PFSK-1 (cell line): Measurements from ENCODE around the gene TTPAL.

Experiments
- FOXP2 ChIP-seq: optimal IDR thresholded peaks from 2 replicates; pipeline ENCODE3; 2011; ENCODE audit warnings: borderline replicate concordance, control low read depth, inconsistent platforms; ENCODE audit not compliant: insufficient read depth; ENCODE audit errors: extremely low read length, extremely low read depth
- POLR2AphosphoS5 ChIP-seq: IDR thresholded peaks from 2 replicates; pipeline ENCODE4 v1.6.1; 2012; ENCODE audit warnings: low read depth, mild to moderate bottlenecking, control low read depth, low read length, moderate library complexity
- SIN3A ChIP-seq: IDR thresholded peaks from 2 replicates; pipeline ENCODE4 v1.6.1; 2012; ENCODE audit warnings: mild to moderate bottlenecking, low read length, moderate library complexity, borderline replicate concordance; ENCODE audit not compliant: insufficient read depth
- TAF1 ChIP-seq: IDR thresholded peaks from 2 replicates; pipeline ENCODE4 v1.6.1; 2012; ENCODE audit warnings: low read length, control low read depth, borderline replicate concordance; ENCODE audit not compliant: insufficient read depth
- TF ChIP-seq, protein P1 (sequence below), 2 experiments: IDR thresholded peaks; 2 replicates each; pipeline versions ENCODE4 v1.6.1 to v1.8.0; 2011 to 2012; ENCODE audit warnings: low read depth in 2 of 2, low read length in 2 of 2, control low read depth in 1 of 2, inconsistent platforms in 1 of 2, mild to moderate bottlenecking in 1 of 2, moderate library complexity in 1 of 2; ENCODE audit not compliant: insufficient read depth in 1 of 2

TTPAL gene

DNA sequence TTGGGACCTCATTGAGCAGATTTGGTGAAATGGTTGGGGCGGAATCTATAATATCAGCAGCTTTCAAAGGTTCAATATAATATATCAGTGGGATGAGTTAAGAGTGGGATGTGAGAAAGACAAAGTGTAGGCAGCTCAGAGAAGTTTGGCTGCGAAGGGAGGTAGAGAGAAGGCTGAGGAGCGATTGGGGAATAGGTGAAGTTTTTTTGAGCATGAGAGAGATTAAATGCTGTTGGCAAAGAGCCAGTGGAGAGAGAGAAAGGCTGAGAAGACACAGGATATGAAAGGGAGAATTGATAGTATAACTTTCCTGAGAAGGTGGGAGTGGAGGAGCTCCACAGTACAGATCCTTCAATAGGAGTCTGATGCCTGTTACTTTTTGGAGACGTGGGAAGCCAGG lies 58.3 kb downstream of the TTPAL start:
- TF ChIP-seq, protein P1, sequence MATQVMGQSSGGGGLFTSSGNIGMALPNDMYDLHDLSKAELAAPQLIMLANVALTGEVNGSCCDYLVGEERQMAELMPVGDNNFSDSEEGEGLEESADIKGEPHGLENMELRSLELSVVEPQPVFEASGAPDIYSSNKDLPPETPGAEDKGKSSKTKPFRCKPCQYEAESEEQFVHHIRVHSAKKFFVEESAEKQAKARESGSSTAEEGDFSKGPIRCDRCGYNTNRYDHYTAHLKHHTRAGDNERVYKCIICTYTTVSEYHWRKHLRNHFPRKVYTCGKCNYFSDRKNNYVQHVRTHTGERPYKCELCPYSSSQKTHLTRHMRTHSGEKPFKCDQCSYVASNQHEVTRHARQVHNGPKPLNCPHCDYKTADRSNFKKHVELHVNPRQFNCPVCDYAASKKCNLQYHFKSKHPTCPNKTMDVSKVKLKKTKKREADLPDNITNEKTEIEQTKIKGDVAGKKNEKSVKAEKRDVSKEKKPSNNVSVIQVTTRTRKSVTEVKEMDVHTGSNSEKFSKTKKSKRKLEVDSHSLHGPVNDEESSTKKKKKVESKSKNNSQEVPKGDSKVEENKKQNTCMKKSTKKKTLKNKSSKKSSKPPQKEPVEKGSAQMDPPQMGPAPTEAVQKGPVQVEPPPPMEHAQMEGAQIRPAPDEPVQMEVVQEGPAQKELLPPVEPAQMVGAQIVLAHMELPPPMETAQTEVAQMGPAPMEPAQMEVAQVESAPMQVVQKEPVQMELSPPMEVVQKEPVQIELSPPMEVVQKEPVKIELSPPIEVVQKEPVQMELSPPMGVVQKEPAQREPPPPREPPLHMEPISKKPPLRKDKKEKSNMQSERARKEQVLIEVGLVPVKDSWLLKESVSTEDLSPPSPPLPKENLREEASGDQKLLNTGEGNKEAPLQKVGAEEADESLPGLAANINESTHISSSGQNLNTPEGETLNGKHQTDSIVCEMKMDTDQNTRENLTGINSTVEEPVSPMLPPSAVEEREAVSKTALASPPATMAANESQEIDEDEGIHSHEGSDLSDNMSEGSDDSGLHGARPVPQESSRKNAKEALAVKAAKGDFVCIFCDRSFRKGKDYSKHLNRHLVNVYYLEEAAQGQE (IDR thresholded peaks at IDR 0.05; ENCODE audit: insufficient read depth in 1 of 2, low read depth in 2 of 2, low read length in 2 of 2), result no peak
- TF ChIP-seq TAF1, result no peak
- TF ChIP-seq POLR2AphosphoS5, result no peak
- no peak for TF ChIP-seq SIN3A
- no peak for TF ChIP-seq FOXP2

- TF ChIP-seq, protein P1 (IDR thresholded peaks at IDR 0.05; ENCODE audit: insufficient read depth in 1 of 2, low read depth in 2 of 2, low read length in 2 of 2), result no peak
- no peak for TF ChIP-seq TAF1
- TF ChIP-seq FOXP2, result no peak
- TF ChIP-seq SIN3A, result no peak
Observed at GRCh38 chr20:44536175-44536574, 60.5 kb downstream of the TTPAL start.

DNA sequence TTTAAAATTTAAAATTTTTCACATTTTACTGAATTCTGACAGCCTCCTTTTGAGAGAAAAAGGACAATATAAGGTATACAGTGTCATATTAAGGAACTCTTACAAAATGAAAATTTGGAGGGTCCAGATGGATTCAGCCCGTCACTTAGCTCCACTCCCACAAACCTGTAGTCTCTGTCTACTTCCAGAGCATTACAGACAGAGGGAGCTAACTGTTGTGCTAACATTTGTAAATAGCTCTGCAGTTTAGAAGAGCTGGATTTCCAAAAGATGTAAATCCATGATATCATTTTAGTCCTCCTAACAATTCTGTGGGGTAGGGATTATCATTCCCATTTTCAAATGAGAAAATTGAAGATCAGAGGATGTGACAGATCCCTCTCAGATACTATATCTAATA lies 62.3 kb downstream of the TTPAL start:
- TF ChIP-seq SIN3A (no peak), TAF1 (no peak), POLR2AphosphoS5 (no peak), FOXP2 (no peak)
- TF ChIP-seq, protein P1 (IDR thresholded peaks at IDR 0.05; ENCODE audit: insufficient read depth in 1 of 2, low read depth in 2 of 2, low read length in 2 of 2), result no peak

- TF ChIP-seq FOXP2 (no peak), SIN3A (no peak), POLR2AphosphoS5 (no peak), TAF1 (no peak)
- TF ChIP-seq, protein P1 (IDR thresholded peaks at IDR 0.05; ENCODE audit: insufficient read depth in 1 of 2, low read depth in 2 of 2, low read length in 2 of 2), result no peak
Observed at GRCh38 chr20:44540834-44541233, 65.2 kb downstream of the TTPAL start.

DNA sequence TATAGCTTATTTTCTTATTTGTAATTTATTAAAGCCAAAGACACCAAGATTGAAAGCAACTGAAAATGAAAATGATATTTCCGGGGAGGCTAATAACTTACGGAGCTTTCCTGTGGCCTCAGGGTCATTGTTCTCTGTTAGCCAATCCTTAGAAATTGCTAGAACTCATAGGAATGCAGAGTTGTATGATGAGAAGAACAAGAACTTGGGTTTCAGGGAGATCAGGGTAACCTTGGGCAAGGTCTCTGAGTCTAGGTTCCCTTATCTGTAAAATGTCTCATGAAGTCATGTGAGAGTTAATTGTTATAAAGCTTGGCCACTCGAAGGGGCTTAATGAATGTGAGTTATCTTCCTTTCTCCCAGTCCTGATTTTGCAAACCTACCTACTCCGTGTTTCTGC lies 66.3 kb downstream of the TTPAL start:
- TF ChIP-seq, protein P1 (IDR thresholded peaks at IDR 0.05; ENCODE audit: insufficient read depth in 1 of 2, low read depth in 2 of 2, low read length in 2 of 2), result no peak
- TF ChIP-seq POLR2AphosphoS5, result no peak
- TF ChIP-seq TAF1, result no peak
- no peak for TF ChIP-seq SIN3A
- no peak for TF ChIP-seq FOXP2
